NCI-H82 treated with DMSO at 0.1 percent for 48 hours (cell line): ENCODE data around the gene HOXC4.
"Not testable (repeated sequence)": the region's sequence is repeated elsewhere in the genome, so short reads cannot be mapped to it uniquely, and the experiment has no call there.

Experiments used
- DNase-seq: peaks from one replicate; lab custom pipeline; 2025; ENCODE audit not compliant: unreplicated experiment; lab: John Stamatoyannopoulos, UW

The HOXC4 gene

GRCh38 chr12:54053003-54053750, 458 bp upstream of the HOXC4 start:
- no peak for DNase-seq

GRCh38 chr12:54054742-54055194, 1.1 kb downstream of the HOXC4 start:
- DNase-seq: no peak

GRCh38 chr12:54055552-54055951, 1.9 kb downstream of the HOXC4 start:
- no peak for DNase-seq

DNA sequence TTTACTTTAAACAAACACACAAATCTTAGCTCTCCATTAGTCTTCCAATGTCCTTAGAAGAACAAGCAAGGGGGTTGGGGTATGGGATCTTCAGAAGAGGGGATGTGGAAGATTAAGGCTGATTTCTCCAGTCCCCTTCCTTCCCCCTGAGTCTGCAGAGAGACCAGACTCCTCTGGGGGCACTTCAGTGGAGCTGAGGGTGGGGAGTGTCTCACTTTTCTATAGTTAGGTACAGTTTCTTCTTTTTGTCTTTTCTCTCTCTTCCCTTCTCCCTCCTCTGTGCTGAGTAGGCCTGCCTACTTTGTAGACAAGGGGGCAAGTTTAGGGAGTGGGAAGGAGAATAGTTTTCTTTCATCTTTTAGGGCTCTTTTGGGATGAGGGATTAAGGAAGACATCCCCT, 2.5 kb downstream of the HOXC4 start:
- DNase-seq: no peak

GRCh38 chr12:54058128-54058768, 4.6 kb downstream of the HOXC4 start:
- DNase-seq: no peak

- no peak for DNase-seq
Measured at GRCh38 chr12:54059668-54060067, 6.0 kb downstream of the HOXC4 start.

- no peak for DNase-seq
Measured at GRCh38 chr12:54060174-54060974, 6.7 kb downstream of the HOXC4 start.

DNA sequence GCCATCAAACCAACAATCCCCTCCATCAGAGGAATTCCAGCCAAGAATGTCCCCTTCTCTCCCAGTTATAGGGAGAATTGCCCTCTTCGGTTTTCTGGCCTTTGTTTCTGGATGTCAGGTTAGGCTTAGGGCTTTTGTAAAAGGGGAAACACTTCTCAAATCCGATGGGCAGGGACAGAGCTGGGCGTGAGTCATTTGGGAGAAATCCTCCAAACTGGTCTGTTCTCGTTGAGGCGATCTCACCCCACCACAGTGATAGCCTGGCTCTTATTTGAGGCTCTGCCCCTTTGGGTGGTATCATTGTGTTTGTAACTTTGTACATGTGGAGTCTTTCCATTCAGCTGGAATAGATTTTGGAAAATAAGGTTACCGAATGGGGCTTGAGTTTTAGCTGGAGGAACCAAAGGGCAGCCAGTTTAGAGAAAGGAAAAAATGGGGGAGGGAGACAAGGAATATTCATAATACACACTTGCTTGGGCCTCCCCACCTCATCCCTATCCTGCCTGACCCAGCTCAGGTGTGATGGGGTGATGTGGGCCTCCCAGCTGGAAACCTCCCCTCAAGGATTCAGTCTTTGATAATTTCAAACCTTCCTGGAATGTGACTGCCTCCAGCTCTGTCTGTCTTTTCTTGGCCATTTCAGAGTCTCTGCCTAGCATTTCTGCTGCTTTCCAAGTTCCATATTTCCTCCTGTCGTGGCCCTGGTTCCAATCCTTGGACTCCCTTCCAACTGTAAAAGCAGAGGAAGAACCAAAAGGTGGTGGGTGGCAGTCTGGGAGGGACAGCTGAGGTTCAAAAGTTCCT, 7.5 kb downstream of the HOXC4 start:
- DNase-seq: no peak

- no peak for DNase-seq
Measured at GRCh38 chr12:54065677-54066076, 12.0 kb downstream of the HOXC4 start.

GRCh38 chr12:54066408-54066807, 12.8 kb downstream of the HOXC4 start:
- no peak for DNase-seq

GRCh38 chr12:54068418-54069070, 14.9 kb downstream of the HOXC4 start:
- no peak for DNase-seq

DNA sequence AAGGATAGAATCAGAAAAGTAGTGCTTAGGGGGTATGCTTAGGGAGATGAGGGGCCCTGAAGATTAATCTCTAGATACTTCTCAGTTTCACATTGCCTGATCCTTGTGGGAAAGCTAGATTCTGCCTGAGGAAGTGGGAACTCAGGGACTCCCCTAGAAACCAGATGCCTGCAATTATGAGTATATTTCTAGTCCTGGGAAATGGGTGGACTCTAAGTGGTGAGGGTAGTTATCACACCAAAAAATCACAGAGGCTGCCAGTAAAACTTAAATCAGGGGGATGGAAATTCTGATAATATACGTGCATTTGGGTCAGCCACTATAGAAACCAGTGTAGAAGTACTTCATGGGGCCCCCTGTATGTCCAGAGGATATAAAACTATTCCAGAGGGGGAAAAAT, 18.3 kb downstream of the HOXC4 start:
- no peak for DNase-seq

GRCh38 chr12:54074308-54074707, 20.7 kb downstream of the HOXC4 start:
- DNase-seq: no peak

DNA sequence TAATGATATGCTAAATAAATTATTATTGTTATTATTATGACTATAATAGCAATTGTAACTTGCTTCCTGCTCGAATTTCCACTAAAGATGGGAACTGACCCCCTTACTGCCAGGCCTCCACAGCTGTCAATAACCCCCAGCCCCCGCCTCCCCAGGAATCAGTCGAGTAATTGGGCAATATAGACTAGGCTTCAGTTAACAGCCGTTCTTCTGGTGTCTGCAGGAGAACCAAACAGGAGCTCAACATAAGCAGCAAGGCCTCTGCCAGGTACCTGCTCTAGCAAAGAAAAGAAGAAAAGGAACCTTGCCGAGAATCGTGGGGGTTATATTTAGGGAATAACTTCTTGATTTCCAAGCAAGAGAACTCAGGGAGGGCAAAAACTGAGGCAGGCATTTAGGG, 21.8 kb downstream of the HOXC4 start:
- no peak for DNase-seq

DNA sequence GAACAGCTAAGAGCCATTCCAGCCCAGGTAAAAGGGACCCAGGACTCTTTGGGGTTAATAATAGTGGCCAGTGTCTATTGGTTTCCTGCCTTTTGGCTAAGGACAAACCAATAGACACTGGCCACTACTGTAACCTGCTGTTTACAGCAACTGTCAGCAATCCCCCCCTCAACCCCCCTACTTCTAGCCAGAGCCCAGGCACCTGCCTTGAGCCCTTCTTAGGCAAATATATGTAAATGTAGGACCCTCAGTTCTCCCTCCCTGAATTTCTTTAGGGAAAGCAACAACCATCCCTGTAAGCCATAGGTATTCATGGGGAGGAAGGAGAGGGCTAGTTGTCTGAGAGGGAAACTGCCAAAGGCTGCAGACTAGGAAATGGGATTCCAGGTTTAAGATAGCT, 22.3 kb downstream of the HOXC4 start:
- DNase-seq: no peak

- not testable (repeated sequence) for DNase-seq
Measured at GRCh38 chr12:54077843-54078242, 24.2 kb downstream of the HOXC4 start.

DNA sequence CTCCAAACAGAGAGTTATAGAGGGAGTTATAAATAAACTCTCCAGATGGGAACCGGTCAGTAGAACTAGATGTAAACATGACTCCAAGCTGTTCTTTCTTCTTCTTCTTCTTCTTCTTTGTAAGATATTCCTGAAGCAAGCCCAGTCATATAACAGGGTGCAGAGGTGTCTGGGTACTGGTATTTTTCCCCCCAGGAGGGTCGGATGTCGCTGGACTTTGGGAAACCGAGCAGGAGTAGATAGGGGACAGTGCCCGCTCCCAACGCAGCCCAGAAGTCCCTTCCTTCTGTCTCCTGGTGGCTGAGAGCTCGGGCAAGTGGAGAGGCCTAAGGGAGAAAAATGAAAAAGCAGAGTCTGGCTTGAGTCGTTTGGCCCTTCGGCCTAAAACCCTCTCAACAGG, 25.5 kb downstream of the HOXC4 start:
- not testable (repeated sequence) for DNase-seq

DNA sequence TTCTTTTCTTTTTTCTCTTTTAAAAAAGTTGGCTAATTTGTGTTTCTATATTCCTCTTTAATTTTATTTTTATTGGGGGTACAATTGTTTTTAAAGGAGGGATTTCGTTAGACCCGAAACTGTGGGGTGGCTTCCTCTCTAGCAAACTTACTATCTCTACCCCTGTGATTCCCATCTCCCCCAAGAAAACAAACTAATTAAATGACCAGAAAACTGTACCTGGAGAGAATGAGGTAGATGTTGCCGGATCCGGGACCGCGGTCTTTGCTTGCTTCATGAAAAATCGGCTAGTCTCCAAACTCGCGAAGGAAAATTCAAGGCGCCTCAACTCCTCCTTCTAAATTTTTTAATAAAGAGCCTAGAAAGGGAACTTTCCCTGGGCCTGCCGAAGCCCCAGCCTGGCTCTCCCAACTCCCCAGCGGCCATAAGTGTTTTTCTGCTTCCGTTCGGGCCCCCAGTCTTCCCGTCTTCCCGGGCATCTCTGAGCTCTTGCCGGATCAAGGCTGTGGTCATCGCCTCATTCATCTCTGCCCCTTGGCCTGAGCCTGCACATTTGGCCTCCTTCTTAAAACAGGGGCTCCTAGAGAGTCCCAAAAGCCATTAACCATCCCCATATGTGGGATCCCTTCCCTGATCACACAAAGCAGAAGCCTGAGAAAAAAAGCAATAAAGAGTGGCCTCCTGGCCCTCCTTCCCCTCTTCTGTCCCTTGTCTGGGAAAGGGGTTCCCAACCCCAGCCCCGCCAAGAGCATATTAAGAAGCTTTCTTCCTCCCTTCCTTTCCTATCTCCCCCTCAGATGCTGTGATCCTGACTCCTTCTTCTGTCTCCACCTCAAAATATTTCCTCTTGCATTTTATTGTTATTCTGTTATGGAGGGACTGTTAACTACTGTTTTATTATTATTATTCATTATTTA, 26.6 kb downstream of the HOXC4 start:
- DNase-seq: not testable (repeated sequence)

DNA sequence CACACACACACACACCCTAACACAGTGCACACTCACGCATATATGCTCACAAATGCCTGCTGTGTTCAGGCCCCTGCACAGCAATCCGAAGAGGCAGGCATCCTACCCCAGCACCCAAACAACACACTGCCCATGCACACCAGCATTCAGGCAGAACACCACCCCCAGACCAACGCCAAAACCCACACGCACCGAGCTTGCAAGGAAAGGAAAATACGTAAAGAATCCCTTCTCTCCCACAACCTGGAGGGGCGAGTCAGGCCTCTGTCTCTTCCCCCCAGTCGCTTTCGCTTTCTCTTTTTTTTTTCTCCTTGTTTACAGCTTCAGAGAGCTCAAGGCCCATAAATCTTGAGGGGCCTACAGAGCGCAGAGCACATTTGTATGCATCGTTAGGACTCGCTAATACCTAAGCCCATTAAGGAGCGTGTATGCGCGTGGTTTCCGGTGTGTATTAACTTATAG, 27.4 kb downstream of the HOXC4 start:
- DNase-seq: not testable (repeated sequence)
